IPS-NIHi7 (cell line): ENCODE results near the gene VWA8.

Experiments
- DNase-seq: peaks from one replicate; pipeline ENCODE4 v3.0.0; 2012; ENCODE audit warnings: mixed read lengths; ENCODE audit errors: extremely low spot score

VWA8 gene

DNA sequence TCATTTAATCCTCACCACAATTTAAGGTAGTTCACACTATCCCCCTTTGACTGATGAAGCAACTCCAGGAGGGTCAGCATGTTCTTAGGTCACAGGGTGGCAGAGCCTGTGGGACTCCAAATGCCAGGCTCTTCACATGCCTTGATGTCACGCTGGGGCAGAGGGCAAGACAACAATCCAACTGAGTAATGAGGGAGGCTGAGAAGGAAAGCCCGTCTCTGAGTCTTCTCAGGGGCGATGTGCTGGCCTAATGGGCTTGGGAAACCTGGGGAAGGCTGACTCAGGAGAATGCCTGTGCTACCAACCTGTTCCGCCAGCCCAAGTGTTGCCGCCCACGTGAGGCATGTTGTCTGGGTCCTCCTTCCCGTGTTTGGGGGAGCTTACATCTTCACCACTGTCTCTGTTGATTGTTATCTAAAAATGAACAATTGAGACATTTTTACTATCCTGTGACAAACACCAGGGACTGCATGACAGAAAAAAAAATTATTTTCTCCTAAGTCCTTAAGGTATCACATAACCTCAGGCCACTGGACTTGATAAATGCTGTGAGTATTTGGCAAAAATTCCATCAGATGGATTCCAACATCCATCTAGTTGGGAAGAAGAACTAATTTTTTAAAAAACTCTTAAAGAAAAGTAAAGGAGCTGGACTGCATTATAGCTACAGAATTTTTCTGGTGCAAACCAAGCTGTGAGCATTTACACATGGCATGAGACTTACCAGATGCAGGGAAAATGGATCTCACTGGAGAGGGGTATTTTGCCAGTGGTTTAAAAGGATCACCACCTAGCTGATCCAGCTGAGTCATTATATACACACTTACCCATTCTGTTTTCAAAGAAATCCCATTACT is 346.0 kb downstream of the VWA8 start:
- no peak for DNase-seq

DNA sequence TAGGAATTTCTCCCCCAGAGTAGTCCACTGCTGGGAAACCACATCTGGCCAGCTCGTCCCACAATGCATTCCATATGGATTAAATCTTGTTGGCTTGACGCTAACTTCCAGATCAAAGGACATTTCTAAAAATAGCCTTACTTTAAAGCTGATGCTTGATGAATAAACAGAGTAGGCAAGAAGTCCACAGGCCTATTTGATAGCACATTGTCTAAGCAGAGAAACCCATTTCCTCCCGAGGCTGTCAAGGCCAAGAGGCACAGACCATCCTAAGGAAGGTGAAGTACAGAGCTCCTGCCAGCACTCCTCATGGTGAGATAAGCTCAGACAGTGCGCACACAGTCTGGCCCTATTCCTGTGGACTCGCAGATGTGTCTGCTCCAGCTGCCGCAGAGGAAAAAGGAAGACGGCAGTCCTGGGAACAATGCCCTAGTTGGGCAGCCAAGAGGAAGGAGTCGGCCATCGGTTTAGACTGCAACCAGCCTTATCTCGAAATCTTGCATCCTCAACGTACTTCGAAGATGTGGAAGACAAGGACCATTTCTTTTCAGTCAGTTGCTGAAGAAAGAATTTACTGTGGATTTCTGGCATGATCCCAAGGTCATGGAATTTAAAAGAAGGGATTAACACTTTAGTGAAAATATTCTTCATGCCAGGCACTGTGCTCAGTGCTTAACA is 346.8 kb downstream of the VWA8 start:
- no peak for DNase-seq

DNA sequence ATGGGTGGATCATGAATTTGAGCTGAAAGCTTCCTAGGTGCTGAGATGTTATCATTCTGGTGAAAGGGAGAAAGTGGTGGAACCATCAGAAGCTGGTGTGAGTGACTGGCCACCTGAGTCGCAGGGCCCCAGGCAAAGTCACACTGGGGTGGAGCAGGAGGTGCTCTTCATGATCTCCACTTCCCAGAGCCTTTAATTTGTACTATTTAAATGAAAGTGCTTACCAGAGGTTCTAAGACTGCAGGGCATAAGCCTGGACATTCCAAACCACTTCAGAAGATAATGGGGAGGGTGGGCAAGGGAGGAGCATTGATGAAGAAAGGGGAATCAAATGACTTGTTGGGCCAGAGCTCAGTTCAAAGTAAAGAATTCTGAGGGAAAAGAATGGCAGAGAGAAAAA is 347.4 kb downstream of the VWA8 start:
- DNase-seq, result no peak

DNA sequence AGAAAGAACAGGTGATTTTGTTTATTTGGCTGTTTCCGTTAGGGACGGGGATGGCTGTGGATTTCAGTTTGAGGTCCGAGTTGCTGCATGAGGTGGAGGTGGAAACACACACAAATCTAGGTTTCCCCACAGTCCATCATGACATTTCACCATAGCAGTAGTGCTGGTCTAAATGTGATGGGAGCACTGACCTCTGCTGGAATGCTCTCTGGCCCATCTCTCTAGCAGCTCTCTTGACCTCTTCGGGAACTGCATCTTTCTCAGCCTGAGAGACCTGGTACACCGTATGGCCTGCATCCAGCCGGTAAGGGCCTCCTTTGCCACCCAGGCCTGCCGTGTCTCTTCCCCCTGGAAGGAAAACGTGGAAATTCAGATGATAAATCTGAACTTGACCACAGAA is 349.5 kb downstream of the VWA8 start:
- no peak for DNase-seq

DNA sequence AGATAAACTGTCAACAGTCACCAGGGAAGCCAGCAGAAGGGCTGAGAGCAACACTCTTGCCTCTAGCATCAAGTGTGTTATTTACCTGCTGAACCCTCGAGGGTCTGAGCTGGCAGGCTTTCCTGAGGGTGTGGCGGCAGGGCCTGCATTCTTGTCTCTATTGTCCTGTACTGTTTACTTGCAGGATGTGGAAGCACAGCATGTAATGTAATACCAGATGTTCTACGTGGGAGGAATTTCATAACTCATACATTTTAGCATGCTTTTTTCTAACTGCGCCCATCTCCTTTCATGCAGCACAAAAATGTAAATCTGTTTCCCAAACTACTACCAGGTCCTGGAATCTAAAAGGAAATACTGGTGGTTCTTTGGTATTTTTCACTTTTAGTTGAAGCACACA is 350.5 kb downstream of the VWA8 start:
- no peak for DNase-seq

DNA sequence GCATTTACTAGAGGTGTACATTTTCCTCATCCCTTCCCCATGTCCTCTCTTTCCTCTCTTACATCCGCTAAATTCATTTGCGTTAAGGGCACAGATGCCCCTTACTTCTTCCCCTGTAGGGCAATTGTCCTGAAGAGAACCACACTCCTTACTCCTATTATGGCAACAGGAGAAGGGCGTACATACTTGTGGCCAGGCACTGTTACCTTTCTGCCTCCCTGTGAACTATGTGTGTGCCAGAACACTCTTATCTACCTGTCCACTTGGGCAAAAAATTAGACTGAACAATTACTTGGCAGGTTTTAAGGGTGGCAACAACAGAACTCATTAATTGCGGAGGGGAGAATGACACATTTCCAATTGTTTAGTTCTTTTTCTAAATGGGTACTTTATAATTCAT is 351.1 kb downstream of the VWA8 start:
- DNase-seq, result no peak

DNA sequence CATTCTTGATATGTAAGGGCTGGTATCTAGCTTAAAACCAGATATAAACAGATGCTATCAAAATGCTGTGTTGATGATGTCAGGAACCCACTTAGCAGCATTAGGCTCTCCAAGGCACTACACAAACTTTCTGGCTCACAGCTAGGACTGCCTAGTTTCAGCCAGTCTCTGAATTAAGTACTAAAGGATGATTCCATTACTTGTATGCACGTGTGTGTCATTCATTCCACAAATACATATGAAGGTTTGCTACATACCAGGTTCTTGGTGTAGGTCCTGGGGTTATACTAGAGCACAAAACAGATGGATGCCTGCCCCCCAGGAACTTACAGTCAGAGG is 352.1 kb downstream of the VWA8 start:
- DNase-seq, result no peak

DNA sequence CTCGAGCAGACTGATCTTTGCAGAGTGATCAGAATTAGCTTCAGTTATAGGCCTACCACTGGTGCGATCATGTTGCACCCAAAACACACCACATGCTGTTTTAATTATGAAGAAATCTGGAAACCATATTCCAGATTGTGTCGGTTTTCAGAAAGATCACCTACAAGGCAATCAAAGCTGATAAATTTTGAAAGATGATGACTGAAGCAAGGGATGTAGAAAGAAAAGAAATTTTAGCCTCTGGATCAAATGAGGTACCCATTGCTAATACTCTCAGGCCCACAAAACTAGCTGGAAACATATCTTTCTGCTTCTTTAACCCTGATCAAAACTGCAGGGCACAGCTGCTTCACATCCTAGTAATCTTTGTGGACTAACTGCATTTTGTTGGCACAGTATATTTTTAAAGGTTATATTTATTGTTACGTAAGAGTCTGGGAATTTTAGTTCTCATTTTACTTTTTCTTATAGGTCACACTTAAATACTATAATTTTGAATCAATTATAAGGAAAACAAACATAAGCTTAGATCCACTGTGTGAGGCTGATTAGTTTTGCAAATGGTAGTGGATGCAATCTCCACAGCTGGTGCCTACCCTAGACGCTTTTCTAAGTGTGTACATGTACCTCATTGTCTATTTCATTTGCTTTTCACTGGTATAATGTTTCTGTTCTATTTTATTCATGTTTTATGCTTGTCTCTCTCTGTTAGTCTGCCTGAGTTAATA is 352.6 kb downstream of the VWA8 start:
- no peak for DNase-seq

DNA sequence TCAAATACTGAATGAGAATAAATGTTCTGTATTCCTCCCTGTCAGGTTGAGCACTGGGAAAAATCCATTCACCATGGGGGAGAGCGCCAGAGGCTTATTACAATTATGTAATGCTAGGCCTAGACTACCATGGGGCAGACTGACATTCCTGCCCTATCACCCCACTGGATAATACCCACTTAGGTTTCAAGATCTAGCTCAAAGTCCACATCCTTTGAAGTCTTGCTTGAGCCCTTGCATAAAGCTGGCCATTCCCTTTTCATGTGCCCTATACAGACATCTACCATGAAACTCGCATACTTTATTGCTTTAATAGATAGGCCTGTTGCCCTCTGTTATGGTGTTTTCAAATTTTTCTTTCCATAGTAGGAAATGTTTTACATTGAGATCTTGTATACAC is 354.3 kb downstream of the VWA8 start:
- DNase-seq, result no peak

DNA sequence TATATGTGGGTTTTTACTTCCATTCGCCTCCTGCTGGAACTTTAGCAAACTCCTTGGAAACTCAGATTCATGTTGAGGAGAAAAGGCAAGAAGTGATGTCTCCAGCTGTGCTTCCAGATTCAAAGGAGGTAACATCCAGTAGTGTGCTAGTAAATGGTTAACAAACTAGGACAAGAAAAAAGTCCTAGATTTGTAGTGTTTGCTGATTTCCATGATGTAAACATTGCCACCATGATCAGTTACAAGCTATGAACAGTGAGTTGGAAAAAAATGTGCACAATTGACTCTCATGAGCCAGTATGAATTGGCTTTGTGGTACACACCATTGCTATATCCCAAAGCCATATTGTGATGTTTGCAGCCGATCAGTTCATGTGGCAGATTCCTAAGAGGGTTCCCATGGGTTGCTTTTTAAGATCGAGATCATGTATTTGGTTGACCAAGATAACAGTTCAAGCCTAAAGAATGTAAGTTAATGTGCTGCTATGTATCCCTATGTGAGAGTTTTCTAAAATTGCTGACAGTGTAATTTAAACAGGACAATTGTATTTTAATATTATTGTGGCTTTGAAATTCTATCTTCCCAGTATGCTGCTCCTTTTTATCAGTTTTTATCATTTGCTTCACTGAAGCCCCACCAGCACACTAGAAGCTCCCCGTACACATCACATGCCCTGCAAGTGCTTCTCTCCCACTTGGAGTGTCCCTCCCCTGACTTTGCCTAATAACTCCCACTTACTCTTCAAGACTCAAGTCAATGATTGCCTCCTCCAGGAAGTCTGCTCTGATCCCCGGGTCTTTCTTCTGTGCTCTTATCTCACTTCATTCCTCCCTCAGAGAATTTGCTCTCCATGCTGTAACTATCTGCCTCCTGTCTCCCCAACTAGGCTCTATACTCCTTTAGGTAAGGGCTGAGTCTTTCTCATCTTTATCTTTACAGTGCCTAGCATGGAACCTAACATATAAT is 355.3 kb downstream of the VWA8 start:
- no peak for DNase-seq

DNA sequence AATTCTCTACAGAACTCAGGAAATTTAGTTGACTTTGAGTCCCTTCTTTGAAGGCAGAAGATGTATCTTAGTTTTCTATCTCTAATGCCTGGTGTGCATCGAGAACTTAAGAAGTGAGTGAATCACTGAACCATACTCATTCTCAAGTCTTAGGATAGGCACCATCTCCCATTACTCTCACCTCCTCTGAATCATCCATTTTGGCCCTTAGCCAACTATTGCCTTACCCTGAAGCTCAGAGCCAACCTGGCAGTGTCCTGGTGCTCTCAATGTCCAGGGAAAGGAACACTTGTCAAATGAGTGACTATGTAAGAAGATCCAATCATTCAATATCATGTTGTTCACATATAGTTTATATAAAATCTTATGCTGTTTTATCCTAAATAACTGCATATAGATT is 357.0 kb downstream of the VWA8 start:
- DNase-seq, result no peak

DNA sequence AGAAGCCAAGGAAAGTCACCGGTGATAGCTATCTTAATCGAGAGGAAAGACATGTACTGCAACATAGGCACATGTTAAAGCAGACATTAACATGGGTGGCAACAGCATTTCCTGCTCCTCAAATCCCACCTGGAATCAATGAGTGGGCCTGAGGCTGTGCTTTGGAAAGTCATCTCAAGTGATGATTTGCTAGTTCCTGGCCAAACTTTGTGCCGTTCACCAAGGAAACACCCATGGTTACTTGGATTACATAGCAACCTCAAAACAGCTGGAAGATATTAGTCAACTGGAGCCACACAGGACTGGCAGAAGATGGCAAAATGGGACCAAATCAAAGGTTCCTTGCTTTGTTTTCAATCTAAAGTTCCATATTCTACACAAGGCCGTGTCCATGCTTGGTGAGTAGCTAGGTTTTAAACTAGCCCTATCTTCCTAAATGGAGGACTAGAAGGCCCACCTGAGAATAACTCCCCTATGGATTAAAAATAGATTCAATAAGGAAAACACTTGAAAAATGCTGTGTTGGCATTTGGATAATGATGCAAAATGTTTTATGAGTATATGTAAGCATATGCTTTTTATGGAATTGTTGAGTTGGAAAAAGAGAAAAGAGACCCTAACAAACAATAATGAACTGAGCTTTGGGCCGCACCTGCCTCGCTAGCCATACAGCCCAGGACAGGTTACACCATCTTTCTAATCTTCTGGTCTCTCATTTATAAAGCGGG is 359.0 kb downstream of the VWA8 start:
- DNase-seq, result no peak

DNA sequence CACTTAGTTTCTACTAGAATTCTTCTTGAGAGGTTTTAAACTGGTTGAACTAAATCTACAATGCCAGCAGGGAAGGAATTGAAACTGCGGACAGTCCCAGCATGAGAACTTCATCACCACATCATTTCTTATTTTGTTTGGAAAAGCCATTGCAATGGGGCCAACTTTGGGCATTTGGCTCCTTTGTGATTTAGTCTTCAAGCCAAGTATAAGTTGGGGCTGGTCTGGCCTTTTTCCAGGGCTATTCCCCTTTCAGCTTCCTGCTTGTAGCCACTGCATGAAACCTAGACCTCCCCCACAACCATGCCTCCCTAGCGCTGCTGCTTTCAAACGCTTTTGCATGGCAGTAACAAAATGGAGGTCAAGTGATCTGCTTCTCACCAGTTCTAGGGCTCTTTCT is 361.3 kb downstream of the VWA8 start:
- no peak for DNase-seq

DNA sequence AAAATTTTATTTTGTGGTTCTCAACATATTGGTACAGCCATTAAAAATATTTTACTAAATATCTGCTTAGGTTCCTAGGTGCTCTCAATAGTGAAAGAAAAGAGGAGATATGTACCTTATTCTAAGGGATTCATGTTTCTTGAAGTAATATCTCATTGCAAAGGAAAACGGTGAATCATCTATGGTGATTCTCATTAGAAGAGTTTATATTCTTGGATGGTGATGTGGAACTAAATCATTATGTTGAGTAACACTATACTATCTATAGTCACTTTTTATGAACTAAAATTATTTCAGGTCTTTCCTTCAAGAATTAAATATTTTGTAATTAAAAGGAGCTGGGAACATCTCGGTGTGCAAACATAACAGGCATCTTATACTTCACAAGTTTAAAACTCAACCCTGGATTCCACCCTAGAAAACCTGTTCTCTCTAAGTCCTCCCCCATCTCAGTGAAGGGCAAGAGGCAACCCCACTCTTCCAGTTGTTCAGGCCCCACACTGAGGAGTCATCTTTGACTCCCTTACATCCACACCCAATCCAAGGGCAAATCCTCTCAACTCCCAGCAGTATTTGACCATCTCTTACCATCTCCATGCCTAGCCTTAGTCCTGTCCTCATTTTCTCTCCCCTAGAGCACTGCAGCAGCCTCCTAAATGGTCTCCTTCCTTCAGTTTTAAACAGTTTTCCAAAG is 363.4 kb downstream of the VWA8 start:
- DNase-seq, result no peak

DNA sequence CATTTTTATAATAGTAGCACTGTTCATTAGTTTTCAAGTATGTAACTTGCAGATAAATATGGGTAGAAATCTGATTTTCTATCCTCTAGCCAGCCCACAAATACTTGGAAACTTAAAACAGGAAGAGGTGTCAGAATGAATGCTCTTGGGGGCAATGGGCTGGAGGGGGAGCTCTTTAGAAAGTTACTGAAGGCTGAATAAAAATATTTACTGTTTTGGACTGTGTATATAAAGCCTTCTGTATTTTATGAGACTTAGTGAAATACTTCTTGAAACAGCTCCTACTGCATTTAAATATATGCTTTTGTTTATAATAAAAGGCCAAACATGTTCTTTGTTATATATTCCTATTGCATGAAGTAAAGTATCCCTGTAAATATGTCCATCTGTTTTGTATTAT is 364.7 kb downstream of the VWA8 start:
- no peak for DNase-seq

DNA sequence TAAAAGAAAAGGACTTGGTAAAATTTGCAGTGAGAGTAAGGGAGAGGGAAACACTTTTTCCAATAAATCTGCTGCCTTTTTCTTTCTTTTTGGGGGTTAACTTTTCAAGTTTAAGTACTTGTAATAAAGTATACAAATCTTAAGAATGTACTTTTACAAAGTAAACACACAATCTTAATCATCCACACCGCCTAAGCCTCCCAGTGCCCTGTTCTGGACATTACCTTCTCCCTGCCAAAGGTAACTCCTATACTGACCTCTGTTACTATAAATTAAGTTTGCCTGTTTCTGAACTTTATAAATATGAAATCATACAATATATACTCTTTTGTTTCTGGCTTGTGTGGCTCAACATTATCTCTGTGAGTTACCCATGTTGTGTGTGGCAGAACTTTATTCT is 365.6 kb downstream of the VWA8 start:
- DNase-seq, result no peak

DNA sequence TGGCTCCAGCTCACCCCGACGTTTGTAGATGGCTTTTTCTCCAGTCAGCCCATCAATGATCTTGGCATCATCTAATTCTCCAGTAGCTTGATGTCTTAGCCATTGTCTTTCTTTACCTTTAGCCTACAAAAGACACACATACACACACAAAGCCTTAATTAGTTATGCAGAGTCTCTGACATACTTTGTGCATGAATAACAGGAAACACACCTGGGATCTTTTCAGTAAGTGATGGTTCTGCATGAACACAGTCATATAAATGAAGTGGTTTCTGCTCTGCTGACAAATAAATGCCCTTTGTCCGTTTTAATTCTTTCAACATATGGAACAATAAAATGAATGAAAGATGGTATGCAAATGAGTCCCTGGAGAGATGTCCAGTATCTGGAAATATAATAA is 370.3 kb downstream of the VWA8 start:
- DNase-seq, result no peak

DNA sequence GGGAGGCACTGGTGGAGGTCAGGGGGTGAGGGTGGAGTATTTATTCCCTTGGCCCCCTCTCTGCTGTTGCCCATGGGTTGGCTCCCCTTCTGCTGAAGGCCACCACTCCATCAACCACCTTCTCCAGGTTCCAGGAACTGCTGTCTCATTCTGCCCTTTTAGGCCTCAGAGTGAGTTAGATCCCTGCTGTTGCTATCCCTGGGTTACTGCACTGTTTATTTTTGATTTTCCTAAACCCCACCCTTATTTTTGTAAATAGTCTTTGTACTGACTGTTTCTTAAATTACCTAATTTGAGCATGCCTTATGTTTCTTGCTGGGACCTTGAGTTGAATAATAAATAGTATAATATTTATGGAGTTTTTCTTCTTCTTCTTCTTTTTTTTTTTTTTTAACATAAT is 370.8 kb downstream of the VWA8 start:
- DNase-seq, result no peak

DNA sequence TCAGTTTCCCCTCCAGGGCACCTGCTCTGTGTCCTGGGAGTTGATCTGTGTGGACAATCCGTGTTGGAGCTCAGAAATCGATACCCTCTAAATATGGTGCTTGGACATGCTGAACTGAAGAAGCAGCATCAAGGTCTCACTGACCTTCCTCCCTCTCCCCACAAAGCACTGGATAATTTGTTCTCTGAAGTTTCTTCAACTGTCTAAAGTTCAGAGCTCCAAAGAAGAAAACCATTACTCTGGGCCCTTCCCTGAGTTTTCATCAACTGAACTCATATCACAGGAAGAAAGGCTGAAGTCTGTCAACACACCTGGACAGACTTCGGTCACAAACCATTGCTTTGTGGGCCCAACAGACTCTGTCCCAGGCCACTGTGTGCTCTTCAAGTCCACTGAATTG is 371.5 kb downstream of the VWA8 start:
- DNase-seq, result no peak

DNA sequence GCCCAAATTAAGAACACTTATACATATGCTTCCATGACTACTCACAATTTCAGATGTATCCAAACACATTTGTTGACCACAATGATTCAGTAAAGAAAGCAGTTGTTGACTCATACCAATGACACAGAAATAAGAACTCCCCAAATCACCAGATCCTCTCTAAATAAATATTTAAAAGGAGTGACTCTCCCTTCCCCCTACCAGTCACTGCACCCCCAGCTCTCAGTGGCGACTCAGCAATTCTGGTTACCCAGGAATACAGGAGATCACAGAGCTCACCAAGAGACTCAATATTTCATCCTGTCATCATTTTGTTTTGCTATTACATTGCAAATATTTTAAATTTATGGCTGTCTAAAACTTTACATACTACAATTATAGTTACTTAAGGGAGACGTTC is 372.0 kb downstream of the VWA8 start:
- no peak for DNase-seq

DNA sequence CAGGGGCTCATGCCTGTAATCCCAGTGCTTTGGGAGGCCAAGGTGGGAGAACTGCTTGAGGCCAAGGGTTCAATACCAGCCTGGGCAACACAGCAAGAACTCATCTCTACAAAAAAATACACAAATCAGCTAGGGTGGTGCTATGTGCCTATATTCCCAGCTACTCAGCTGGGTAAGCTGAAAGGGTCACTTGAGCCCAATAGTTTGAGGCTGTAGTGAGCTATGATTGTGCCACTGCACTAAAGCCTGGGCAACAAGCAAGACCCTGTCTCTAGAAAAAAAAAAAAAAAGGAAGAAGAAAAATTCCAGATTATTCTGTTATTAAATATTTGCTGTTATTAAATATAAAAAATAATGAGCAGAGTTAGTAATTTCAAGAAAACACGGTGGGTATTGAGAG is 372.5 kb downstream of the VWA8 start:
- DNase-seq, result no peak
